Neuronal stem cell (in vitro differentiated cells): ENCODE results near the gene AFG1L.

Experiments
- DNase-seq: peaks from one replicate; pipeline ENCODE4 v3.0.0-alpha.2; 2013; ENCODE audit warnings: low spot score
- H2AFZ ChIP-seq: one replicate; pipeline ENCODE4 v1.6.1; 2013; ENCODE audit warnings: mild to moderate bottlenecking, low read length, inconsistent platforms
- H2AK5ac ChIP-seq: 2 replicates; pipeline ENCODE4 v1.6.1; 2013; ENCODE audit warnings: low read depth, mild to moderate bottlenecking, inconsistent platforms, low read length, moderate library complexity, mixed read lengths
- H2BK120ac ChIP-seq: 2 replicates; pipeline ENCODE4 v1.6.1; 2013; ENCODE audit warnings: low read depth, mild to moderate bottlenecking, inconsistent platforms, low read length, moderate library complexity, mixed read lengths
- H2BK12ac ChIP-seq: one replicate; pipeline ENCODE4 v1.6.1; 2013; ENCODE audit warnings: low read length, inconsistent platforms
- H2BK15ac ChIP-seq: 2 replicates; pipeline ENCODE4 v1.6.1; 2013; ENCODE audit warnings: mild to moderate bottlenecking, low read length, inconsistent platforms, mixed read lengths
- H2BK5ac ChIP-seq: one replicate; pipeline ENCODE4 v1.6.1; 2013; ENCODE audit warnings: inconsistent platforms, mild to moderate bottlenecking, low read length, moderate library complexity
- H3K14ac ChIP-seq: one replicate; pipeline ENCODE4 v1.6.1; 2013; ENCODE audit warnings: low read length, inconsistent platforms
- H3K18ac ChIP-seq: 2 replicates; pipeline ENCODE4 v1.6.1; 2013; ENCODE audit warnings: low read length, inconsistent platforms
- H3K23ac ChIP-seq: 2 replicates; pipeline ENCODE4 v1.6.1; 2013; ENCODE audit warnings: low read depth, mild to moderate bottlenecking, mixed read lengths, low read length, inconsistent platforms; ENCODE audit not compliant: poor library complexity
- H3K27ac ChIP-seq: replicated peaks from 3 replicates; pipeline ENCODE4 v1.5.1; 2013; ENCODE audit warnings: low read length, inconsistent platforms
- H3K27me3 ChIP-seq, 3 experiments: 2 replicates each; pipeline ENCODE4 v1.6.1; 2013; ENCODE audit warnings: low read length in 3 of 3, mild to moderate bottlenecking in 2 of 3, inconsistent platforms in 1 of 3, low read depth in 1 of 3, mixed read lengths in 1 of 3, moderate library complexity in 1 of 3; ENCODE audit not compliant: control insufficient read depth in 3 of 3, insufficient read depth in 3 of 3
- H3K36me3 ChIP-seq, 2 donors: replicated peaks in 1 of 2; 2 replicates each; pipeline ENCODE4 v1.6.1; 2013; ENCODE audit warnings: low read length in 2 of 2; ENCODE audit not compliant: control insufficient read depth in 2 of 2, insufficient read depth in 2 of 2
- H3K4ac ChIP-seq: 2 replicates; pipeline ENCODE4 v1.6.1; 2013; ENCODE audit warnings: inconsistent platforms, mild to moderate bottlenecking, low read length, moderate library complexity
- H3K4me1 ChIP-seq, 2 donors: 1 replicate in 1 of 2; 2 replicates in 1 of 2; pipeline ENCODE4 v1.6.1; 2013; ENCODE audit warnings: low read length in 2 of 2, low read depth in 1 of 2; ENCODE audit not compliant: control insufficient read depth in 2 of 2, insufficient read depth in 1 of 2
- H3K4me2 ChIP-seq: one replicate; pipeline ENCODE4 v1.6.1; 2013; ENCODE audit warnings: mild to moderate bottlenecking, low read length, inconsistent platforms; ENCODE audit not compliant: insufficient read depth, poor library complexity, severe bottlenecking
- H3K4me3 ChIP-seq, 2 donors: 2 replicates each; pipeline ENCODE4 v1.5.1; 2013; ENCODE audit warnings: low read length in 2 of 2, mild to moderate bottlenecking in 2 of 2, inconsistent platforms in 1 of 2, moderate library complexity in 1 of 2
- H3K79me1 ChIP-seq: one replicate; pipeline ENCODE4 v1.6.1; 2013; ENCODE audit warnings: low read depth, mild to moderate bottlenecking, inconsistent platforms, low read length, moderate library complexity
- H3K9ac ChIP-seq: one replicate; pipeline ENCODE4 v1.6.1; 2013; ENCODE audit warnings: mild to moderate bottlenecking, low read depth, low read length, inconsistent platforms; ENCODE audit not compliant: poor library complexity
- H3K9me3 ChIP-seq, 2 donors: replicated peaks in 1 of 2; 2 replicates each; pipeline versions ENCODE3 to v1.6.1; 2013; ENCODE audit warnings: low read length in 2 of 2, mild to moderate bottlenecking in 2 of 2, inconsistent platforms in 1 of 2, low read depth in 1 of 2, mixed read lengths in 1 of 2, moderate library complexity in 1 of 2; ENCODE audit not compliant: control insufficient read depth in 2 of 2, insufficient read depth in 1 of 2
- H4K8ac ChIP-seq: one replicate; pipeline ENCODE4 v1.6.1; 2013; ENCODE audit warnings: low read depth, mild to moderate bottlenecking, inconsistent platforms, low read length, moderate library complexity
- H4K91ac ChIP-seq: one replicate; pipeline ENCODE4 v1.6.1; 2013; ENCODE audit warnings: low read length, low read depth, mild to moderate bottlenecking, inconsistent platforms; ENCODE audit not compliant: poor library complexity
- WGBS, 2 donors: extraction: QIAGEN DNeasy Blood & Tissue Kit; methylation state at CpG; one replicate each; pipeline ENCODE4 v1.1.7; 2013; ENCODE audit warnings: missing lambda C conversion rate in 2 of 2, mixed read lengths in 1 of 2; ENCODE audit not compliant: insufficient read length in 2 of 2, insufficient replicate concordance in 1 of 2; ENCODE audit errors: extremely low coverage in 2 of 2; 5-methylcytosine and 5-hydroxymethylcytosine counted together

Gene AFG1L

GRCh38 chr6:108254433-108255410, 40.1 kb upstream of the AFG1L start:
- H3K36me3 ChIP-seq: peaks cover 0 to 39% of the 10 kb centered on the region in 2 donors
- H2BK120ac ChIP-seq: no peak overlapping the region
- H3K9me3 ChIP-seq: no peaks in the 10 kb centered on the region
- H3K4me2 ChIP-seq: no peak overlapping the region
- no peak overlapping the region for H2BK15ac ChIP-seq
- H3K4me1 ChIP-seq: no peaks in the 10 kb centered on the region
- H3K4ac ChIP-seq: no peak overlapping the region
- no peak overlapping the region for H3K14ac ChIP-seq
- no peak overlapping the region for H4K91ac ChIP-seq
- H4K8ac ChIP-seq: no peak overlapping the region
- H3K4me3 ChIP-seq: no peak overlapping the region
- no CpG with 5 or more reads among the region's 4 CpGs for WGBS, 2 donors
- H2AFZ ChIP-seq: no peak overlapping the region
- no peak overlapping the region for H3K18ac ChIP-seq
- no peaks in the 10 kb centered on the region for H3K27me3 ChIP-seq
- no peak overlapping the region for H2BK12ac ChIP-seq
- no peak for DNase-seq
- no peak overlapping the region for H3K9ac ChIP-seq
- peaks cover 1% of the 10 kb centered on the region for H3K79me1 ChIP-seq
- H3K23ac ChIP-seq: peak overlapping the region; percentile 26
- no peak overlapping the region for H2AK5ac ChIP-seq
- no peak overlapping the region for H3K27ac ChIP-seq
- no peak overlapping the region for H2BK5ac ChIP-seq

- peak overlapping the region; percentile 31 for H2BK120ac ChIP-seq
- peaks cover 0 to 22% of the 10 kb centered on the region in 2 donors for H3K36me3 ChIP-seq
- peak overlapping the region; percentile 86 for H3K9ac ChIP-seq
- peak overlapping the region; percentile 98 for H2BK5ac ChIP-seq
- peak overlapping the region; percentile 91 for H2AFZ ChIP-seq
- DNase-seq: peak; percentile 39
- peak overlapping the region; percentile 37 for H3K4ac ChIP-seq
- H3K14ac ChIP-seq: peak overlapping the region; percentile 94
- H3K27me3 ChIP-seq: no peaks in the 10 kb centered on the region
- H3K4me3 ChIP-seq: peak overlapping the region; percentile 61 to 96
- H3K4me1 ChIP-seq: peaks cover 0 to 3% of the 10 kb centered on the region in 2 donors
- H3K9me3 ChIP-seq: no peaks in the 10 kb centered on the region
- H4K8ac ChIP-seq: peak overlapping the region; percentile 43
- no peak overlapping the region for H2BK12ac ChIP-seq
- no peak overlapping the region for H4K91ac ChIP-seq
- H2AK5ac ChIP-seq: peak overlapping the region; percentile 75
- WGBS, 2 donors: no CpG with 5 or more reads among the region's 29 CpGs
- H3K79me1 ChIP-seq: no peaks in the 10 kb centered on the region
- peak overlapping the region; percentile 85 for H2BK15ac ChIP-seq
- H3K23ac ChIP-seq: peak overlapping the region; percentile 85
- peak overlapping the region; percentile 90 for H3K27ac ChIP-seq
- H3K4me2 ChIP-seq: peak overlapping the region; percentile 80
- peak overlapping the region; percentile 98 for H3K18ac ChIP-seq
Measured at GRCh38 chr6:108260126-108260808, 34.6 kb upstream of the AFG1L start.

GRCh38 chr6:108260809-108261569, 33.9 kb upstream of the AFG1L start, which contains the start of gene SNX3:
SNX3 (minus strand) TSS chr6:108261040; CDS start chr6:108260921, 119 bp downstream.
- Histone ChIP-seq H3K27me3 (no peaks in the 10 kb centered on the region), H2BK12ac (no peak within 1 kb of the TSS), H3K79me1 (no peaks in the 10 kb centered on the region), H3K27ac (peak within 1 kb of the TSS; percentile 90), H3K9ac (peak within 1 kb of the TSS; percentile 86), H3K9me3 (no peaks in the 10 kb centered on the region), H2AFZ (peak within 1 kb of the TSS; percentile 91), H3K14ac (peak within 1 kb of the TSS; percentile 94), H3K4me3 (peak within 1 kb of the TSS; percentile 61 to 96), H3K36me3 (peaks cover 0 to 21% of the 10 kb centered on the region in 2 donors), H2BK120ac (peak within 1 kb of the TSS; percentile 31), H4K8ac (peak within 1 kb of the TSS; percentile 43), H3K4ac (peak within 1 kb of the TSS; percentile 37), H4K91ac (no peak within 1 kb of the TSS), H3K4me2 (peak within 1 kb of the TSS; percentile 80), H3K23ac (peak within 1 kb of the TSS; percentile 85), H3K4me1 (peaks cover 0 to 3% of the 10 kb centered on the region in 2 donors), H2AK5ac (peak within 1 kb of the TSS; percentile 75), H2BK5ac (peak within 1 kb of the TSS; percentile 98), H2BK15ac (peak within 1 kb of the TSS; percentile 85), H3K18ac (peak within 1 kb of the TSS; percentile 98)
- peak; percentile 92 for DNase-seq
- WGBS, 2 donors: no CpG with 5 or more reads among the region's 83 CpGs
